GM19455 (cell line): Measurements from ENCODE around the gene TCAIM.
"Not testable (repeated sequence)": the region's sequence is repeated elsewhere in the genome, so short reads cannot be mapped to it uniquely, and the experiment has no call there.

ENCODE experiments used
- ATAC-seq: cut with Tn5 transposase; IDR thresholded peaks from one replicate; pipeline ENCODE4 v1.9.1; 2021; ENCODE audit not compliant: unreplicated experiment

Gene TCAIM

DNA sequence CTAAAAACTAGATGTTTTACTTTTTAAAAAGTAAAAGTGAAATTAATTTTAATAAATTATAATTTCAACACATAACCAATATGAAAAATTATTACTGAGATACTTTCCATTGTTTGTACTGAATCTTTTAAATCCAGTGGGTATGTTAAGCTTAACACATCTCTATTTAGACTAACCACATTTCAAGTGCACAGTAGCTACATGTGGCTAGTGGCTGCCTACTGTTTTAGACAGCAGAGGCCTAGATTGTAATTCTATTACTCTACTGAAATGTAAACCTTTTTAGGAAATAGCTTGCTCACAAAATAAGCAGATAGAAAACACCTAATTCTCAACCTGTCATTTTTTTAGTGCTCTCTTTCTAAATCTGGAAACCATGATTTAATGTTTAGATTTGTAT lies 4.9 kb downstream of the TCAIM start:
- ATAC-seq: no peak

GRCh38 chr3:44346590-44346989 lies 8.0 kb downstream of the TCAIM start:
- not testable (repeated sequence) for ATAC-seq

DNA sequence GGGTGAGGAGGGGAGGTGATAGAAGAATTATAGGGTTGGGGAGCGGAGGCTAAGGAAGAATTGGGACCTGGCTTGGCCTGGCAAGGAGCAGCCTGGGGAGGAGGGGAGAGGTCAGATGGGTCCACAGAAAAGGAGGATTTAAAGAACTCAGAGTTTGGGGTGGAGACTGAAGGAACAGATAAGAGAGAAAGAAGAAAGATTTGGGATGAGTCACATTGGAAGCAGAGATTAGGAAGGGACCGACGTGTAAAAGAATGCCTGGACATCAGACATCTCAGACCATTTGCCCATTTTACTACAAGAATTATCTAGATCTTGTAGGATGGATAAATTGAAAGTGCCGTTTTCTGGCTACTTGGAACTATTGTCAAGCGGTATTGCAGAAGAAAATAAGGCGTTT lies 10.4 kb downstream of the TCAIM start:
- ATAC-seq: no peak

DNA sequence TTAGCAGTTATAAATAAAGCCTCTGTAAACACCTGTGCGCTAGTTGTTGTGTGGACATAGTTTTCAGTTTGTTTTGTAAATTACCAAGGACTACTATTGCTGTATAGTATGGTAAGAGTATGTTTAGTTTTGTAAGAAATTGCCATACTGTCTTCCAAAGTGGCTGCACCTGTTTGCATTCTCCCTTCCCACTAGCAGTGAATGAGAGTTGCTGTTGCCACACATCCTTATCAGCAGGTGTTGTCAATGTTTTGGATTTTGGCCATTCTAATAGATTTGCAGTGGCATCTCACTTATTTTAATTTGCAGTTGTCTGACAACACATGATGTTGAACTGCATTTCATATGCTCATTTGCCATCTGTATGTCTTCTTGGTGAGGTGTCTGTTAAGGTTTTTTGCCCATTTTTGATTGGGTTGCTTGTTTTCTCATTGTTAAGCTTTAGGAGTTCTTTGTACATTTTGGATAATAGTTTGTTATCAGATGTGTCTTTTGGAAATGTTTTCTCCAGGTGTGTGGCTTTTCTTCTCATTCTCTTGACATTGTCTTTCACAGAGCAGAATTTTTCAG lies 14.9 kb downstream of the TCAIM start:
- no peak for ATAC-seq

DNA sequence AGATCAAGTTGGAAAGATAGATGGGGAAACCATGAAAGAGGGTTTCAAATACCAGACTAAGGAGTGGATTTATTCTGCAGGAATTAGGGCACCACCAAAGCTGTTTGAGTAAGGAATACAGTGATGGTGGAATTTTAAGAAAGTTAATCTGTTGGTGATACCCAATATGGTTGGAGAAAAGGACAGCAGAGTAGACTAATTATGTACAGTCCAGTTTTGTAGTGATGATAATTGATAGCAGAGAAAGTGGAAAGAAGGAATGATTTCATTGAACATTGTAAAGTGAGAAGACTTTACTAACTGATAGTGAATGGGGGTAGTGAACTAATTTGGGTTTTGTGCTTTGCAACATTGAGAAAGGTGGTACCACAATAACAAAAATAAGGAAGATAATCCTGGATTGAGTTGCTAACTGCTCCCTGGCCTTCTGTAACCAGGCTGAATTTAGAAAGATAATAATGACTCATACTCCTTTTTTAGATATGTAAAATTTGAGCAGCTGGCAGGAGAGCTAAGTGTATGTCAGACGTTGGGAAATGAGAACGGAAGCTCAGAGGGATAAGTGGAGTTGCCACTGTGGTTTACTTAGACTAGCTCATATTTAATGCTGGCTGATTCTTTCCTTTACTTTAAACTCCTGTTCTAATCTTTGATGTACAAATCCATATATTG lies 16.9 kb downstream of the TCAIM start:
- no peak for ATAC-seq

DNA sequence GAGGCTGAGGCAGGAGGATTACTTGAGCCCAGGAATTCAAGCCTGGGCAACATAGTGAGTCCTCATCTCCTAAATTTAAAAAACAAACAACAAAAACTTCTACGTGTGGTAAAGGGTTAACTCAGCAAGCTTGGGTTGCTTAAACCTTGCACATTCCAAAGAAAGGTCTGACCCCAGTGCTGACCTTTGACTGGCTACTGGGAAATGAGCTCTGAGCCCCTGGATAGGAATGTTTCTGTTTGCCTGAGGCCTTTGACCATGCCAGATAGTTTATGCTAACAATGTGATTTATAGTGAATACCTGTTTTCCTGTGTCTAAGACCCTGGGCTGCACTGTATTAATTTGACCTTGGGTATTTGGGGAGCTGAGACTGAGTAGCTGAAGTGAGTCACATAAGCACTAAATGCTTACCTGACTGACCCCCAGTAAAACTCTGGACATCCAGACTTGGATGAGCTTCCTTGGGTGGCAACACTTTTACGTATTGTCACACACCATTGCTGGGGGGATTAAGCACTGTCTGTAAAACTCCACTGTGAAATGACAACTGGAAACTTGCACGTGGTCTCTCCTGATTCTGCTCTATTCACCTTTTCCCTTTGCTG lies 20.7 kb downstream of the TCAIM start:
- no peak for ATAC-seq

GRCh38 chr3:44363591-44363990 lies 25.0 kb downstream of the TCAIM start:
- ATAC-seq: no peak

- no peak for ATAC-seq
Observed at GRCh38 chr3:44365952-44366351, 27.4 kb downstream of the TCAIM start.

- no peak for ATAC-seq
Observed at GRCh38 chr3:44375450-44375849, 36.9 kb downstream of the TCAIM start.

DNA sequence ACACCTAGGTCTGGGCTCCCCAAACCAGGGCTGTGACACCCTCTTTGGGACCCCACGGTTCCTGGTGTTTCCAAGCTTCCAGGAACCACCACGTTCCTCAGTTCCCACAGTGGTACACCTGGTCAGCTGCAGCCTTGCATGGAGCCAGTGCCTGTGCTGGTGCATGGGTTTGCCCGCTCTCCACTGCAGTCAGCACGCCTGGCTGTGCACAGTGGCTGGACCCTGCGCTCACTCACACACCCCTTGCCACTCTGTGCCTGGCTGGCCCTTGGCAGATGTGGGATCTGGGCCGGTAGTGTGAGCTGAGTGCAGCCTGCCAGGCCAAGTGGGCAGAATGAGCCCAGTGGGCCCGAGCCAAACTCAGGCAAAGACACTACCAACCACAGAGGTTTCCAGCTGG lies 48.8 kb downstream of the TCAIM start:
- ATAC-seq: no peak

DNA sequence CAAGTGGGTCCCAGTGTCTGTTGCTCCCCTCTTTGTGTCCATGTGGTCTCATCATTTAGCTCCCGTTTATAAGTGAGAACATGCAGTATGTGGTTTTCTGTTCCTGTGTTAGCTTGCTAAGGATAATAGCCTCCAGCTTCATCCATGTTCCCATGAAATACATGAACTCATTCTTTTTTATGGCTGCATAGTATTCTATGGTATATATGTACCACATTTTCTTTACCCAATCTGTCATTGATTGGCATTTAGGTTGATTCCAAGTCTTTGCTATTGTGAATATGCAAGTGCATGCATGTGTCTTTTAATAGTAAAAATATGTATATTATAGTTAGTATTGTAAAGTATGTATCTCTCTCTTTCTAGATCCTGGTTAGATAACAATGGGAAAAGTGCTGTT lies 53.9 kb downstream of the TCAIM start:
- no peak for ATAC-seq

DNA sequence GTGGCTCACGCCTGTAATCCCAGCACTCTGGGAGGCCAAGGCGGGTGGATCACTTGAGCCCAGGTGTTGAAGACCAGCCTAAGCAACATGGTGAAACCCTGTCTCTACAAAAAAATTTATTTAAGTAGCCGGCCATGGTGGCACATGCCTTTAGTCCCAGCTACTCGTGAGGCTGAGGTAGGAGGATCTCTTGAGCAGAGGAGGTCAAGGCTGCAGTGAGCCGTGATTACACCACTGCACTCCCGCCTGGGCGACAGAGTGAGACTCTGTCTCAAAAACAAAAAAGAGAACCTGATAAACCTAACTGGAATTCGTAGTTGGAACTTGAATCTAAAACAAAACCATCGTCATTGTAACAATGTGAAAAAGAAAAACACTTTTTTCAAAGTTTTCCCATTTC lies 57.1 kb downstream of the TCAIM start:
- ATAC-seq: no peak

GRCh38 chr3:44396200-44397171 lies 57.9 kb downstream of the TCAIM start:
- no peak for ATAC-seq

DNA sequence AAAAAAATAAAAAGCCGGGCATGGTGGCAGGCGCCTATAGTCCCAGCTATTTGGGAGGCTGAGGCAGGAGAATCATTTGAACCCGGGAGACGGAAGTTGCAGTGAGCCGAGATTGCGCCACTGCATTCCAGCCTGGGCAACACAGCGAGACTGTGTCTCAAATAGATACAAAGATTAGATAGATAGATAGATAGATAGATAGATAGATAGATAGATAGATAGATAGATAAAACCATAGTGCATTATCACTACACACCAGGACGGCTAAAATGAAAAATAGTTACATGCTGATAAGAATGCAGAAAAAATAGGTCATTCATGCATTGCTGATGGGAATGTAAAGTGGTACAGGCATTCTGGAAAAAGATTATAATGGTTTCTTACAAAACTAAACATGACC lies 59.7 kb downstream of the TCAIM start:
- ATAC-seq: not testable (repeated sequence)

DNA sequence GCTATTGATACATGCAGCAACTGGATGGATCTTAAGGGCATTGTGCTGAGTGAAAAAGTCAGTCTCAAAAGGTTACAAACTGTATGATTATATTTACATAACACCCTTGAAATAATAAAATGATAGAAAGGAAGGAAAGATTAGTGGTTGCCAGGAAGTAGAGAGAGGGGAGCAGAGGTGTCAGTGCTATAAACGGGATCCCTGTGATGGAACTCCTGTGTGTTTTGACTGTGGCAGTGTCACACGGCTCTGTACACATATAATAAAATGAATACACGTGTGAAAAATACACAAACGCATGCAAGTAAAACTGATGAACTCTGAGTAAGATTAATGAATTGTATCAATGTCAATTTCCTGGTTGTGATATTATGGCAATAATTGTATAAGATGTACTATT lies 60.3 kb downstream of the TCAIM start:
- ATAC-seq: no peak

DNA sequence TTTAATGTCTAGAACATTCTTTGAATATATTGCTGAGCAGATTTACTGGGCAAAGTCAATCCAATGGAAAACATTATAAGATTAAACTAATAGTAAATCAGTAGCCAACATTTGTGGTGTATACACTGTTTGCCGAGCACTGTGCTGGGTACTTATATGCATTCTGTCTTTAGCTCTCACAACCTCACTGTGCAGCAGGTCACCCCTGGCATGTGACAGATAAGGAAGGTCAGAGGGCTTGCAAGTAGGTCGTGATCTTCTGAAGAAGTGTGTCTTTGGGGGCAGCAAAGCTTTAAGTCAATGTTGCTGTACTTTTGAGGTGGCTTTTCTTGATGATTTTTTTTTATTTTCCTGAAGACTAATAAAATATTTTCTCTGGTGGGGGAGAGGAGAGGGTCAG lies 62.2 kb downstream of the TCAIM start:
- ATAC-seq: no peak

- no peak for ATAC-seq
Observed at GRCh38 chr3:44402548-44402947, 64.0 kb downstream of the TCAIM start.

DNA sequence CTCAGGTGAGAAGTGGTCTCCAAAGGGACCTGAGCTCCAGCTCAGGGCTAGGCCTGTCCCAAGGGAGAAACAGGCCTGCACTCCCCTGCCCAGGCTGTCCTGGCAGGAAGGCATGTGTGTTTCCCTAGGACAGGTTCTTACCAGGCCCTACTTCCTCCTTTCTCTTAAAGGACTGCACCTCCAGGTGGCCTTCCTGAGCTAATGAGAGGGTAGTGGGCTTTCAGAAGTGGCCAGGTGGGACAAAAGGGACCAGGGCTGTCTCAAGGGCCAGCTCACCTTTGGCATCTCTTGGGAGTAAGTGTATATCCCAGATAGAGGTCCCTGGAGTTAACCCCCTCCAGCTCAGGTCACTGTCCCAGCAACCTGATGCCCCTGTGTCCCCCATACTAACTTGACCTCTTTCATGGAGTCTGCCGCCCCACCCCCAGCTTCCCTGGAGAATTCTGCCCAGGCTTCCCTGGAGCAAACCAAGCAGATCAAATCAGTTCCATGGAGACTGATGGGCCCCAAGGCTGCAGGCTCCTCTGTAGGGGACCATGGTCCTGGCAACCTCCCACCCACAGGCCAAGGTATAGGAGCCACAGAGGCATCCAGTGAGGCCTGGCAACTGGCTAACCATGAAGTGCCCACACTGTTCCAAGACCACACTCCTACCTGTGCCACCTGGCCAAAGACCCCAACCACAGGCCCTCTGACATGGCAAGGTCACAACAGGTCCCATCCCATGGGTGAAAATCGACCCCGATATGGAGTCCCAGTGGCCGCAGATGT lies 71.3 kb downstream of the TCAIM start:
- ATAC-seq: no peak

GRCh38 chr3:44411031-44411645 lies 72.6 kb downstream of the TCAIM start:
- ATAC-seq: no peak

- ATAC-seq: no peak
Observed at GRCh38 chr3:44412365-44412764, 73.8 kb downstream of the TCAIM start.
